ENCODE data around the gene GAS6.

GRCh38 chr13:113904411-113904810 lies 40.5 kb upstream of the GAS6 start:
- peak; percentile 45 to 69 for TF ChIP-seq CTCF (conservative IDR thresholded peaks at IDR 0.05 in 1 of 2, IDR thresholded peaks at IDR 0.05 in 1 of 2; ENCODE audit: extremely low read depth in 1 of 2, insufficient read depth in 1 of 2, low read depth in 1 of 2, low read length in 2 of 2)
- TF ChIP-seq EZH2 (IDR thresholded peaks at IDR 0.05; ENCODE audit: borderline replicate concordance, low read length) = no peak

Data from mammary epithelial cell (primary cell).